IPS DF 6.9 (cell line): ENCODE measurements around the gene PTPMT1.

Experiments used
- DNase-seq: peaks from one replicate; pipeline ENCODE4 v3.0.0-alpha.2; 2013; ENCODE audit warnings: low read depth, low spot score
- H3K27ac ChIP-seq: one replicate; pipeline ENCODE4 v1.5.1; 2013; ENCODE audit warnings: low read length, control low read depth
- H3K27me3 ChIP-seq: 2 replicates; pipeline ENCODE4 v1.6.1; 2013; ENCODE audit warnings: mild to moderate bottlenecking, low read length; ENCODE audit not compliant: control insufficient read depth, insufficient read depth
- H3K36me3 ChIP-seq: 2 replicates; pipeline ENCODE4 v1.6.1; 2013; ENCODE audit warnings: low read length; ENCODE audit not compliant: control insufficient read depth, insufficient read depth
- H3K4me1 ChIP-seq: 2 replicates; pipeline ENCODE4 v1.6.1; 2013; ENCODE audit warnings: low read length; ENCODE audit not compliant: control insufficient read depth, insufficient read depth
- H3K4me3 ChIP-seq: 2 replicates; pipeline ENCODE4 v1.5.1; 2013; ENCODE audit warnings: mild to moderate bottlenecking, low read length
- H3K9me3 ChIP-seq: 2 replicates; pipeline ENCODE4 v1.6.1; 2013; ENCODE audit warnings: low read length, inconsistent platforms; ENCODE audit not compliant: control insufficient read depth, insufficient read depth
- WGBS: extraction: QIAGEN DNeasy Blood & Tissue Kit; methylation state at CpG from one replicate; pipeline ENCODE4 v1.1.7; 2013; ENCODE audit warnings: mixed read lengths, missing lambda C conversion rate; ENCODE audit not compliant: insufficient read length, insufficient coverage; 5-methylcytosine and 5-hydroxymethylcytosine counted together

Gene PTPMT1

GRCh38 chr11:47578524-47579494 is 13.4 kb downstream of the PTPMT1 start, which contains the start of the genes KBTBD4 and NDUFS3:
TSS of gene KBTBD4 (minus strand) at chr11:47578970. CDS start at chr11:47578951, 19 bp downstream.
TSS of gene NDUFS3 (plus strand) at chr11:47579074. CDS start at chr11:47579092, 18 bp downstream.
- 0 out of 2 replicates have a peak, but pooled peaks cover 3% of the 10 kb centered on the region for H3K4me1 ChIP-seq
- H3K27me3 ChIP-seq = no peaks in the 10 kb centered on the region
- WGBS = no CpG with 5 or more reads among the region's 72 CpGs
- DNase-seq = peak; percentile 79
- H3K36me3 ChIP-seq = peaks cover 16% of the 10 kb centered on the region; the same call in 1 of the 2 replicates
- no peak within 1 kb of the TSS for H3K27ac ChIP-seq
- H3K4me3 ChIP-seq = peak within 1 kb of the TSS; percentile 90
- no peaks in the 10 kb centered on the region for H3K9me3 ChIP-seq

DNA sequence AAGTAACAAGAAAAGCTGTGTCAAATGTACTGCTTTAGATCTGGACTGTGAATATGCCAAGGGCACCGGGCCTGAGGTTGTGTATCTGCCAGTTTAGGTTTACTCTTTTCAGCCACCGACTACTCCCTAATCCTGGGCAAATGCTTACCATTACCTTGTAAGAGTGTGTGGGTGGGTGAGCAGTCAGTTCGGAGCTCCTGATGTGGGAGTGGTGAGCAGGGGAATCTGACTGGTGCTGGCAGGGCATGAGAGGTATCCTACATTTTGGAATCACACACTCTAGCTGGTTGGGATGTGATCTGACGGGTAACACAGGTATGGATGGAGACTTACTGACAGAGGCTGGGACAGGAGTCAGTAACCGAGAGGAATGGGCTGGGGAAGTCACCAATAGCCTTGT is 18.4 kb downstream of the PTPMT1 start:
- no peak overlapping the region for H3K27ac ChIP-seq
- H3K4me3 ChIP-seq = no peak overlapping the region
- H3K4me1 ChIP-seq = 0 out of 2 replicates have a peak, but pooled peaks cover 3% of the 10 kb centered on the region
- no peaks in the 10 kb centered on the region for H3K9me3 ChIP-seq
- no peak for DNase-seq
- no CpG with 5 or more reads among the region's 5 CpGs for WGBS
- H3K27me3 ChIP-seq = no peaks in the 10 kb centered on the region
- H3K36me3 ChIP-seq = peaks cover 21% of the 10 kb centered on the region; the same call in 1 of the 2 replicates

- no peak within 1 kb of the TSS for H3K27ac ChIP-seq
- no peak within 1 kb of the TSS for H3K4me3 ChIP-seq
- no peaks in the 10 kb centered on the region; the same call in 1 of the 2 replicates for H3K27me3 ChIP-seq
- peaks cover 3% of the 10 kb centered on the region; the same call in 1 of the 2 replicates for H3K4me1 ChIP-seq
- no CpG with 5 or more reads among the region's 12 CpGs for WGBS
- no peaks in the 10 kb centered on the region for H3K9me3 ChIP-seq
- DNase-seq = no peak
- H3K36me3 ChIP-seq = peaks cover 18% of the 10 kb centered on the region; the same call in 1 of the 2 replicates
These were observed 20.9 kb downstream of the PTPMT1 start, which contains the start of gene FAM180B for GRCh38 chr11:47586098-47586855. TSS of gene FAM180B (plus strand) at chr11:47586678. CDS start at chr11:47586769, 91 bp downstream.

DNA sequence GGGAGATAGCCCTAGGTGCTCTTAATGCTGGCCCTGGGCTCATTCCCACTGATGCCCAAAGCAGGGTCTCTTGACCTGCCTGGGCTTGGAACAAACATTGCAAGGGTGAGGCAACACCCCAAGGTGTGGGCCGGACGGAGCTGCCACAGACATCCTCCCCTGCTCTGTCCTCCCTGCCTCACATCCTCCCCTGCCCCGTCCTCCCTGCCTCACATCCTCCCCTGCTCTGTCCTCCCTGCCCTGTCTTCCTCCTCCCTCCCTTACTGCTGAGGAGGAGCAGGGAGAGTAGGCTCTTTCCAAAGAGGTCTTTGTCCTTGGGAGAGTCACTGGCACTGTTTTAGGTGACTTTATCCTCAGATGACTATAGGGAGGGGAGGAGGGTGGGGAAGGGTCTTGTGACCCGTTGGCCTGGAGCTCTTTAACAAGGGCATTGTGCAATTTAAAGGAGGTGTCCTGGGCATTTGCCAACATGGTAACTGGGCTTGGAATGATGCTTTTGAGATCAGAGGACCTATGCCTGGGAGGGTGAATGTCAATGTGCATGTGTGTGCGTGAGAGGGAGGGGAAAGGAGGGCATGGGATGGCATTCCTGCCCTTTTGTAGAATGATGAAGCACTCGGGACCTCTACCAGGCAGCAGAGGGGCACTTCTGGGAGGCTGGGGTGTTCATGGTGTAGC is 21.8 kb downstream of the PTPMT1 start:
- no CpG with 5 or more reads among the region's 6 CpGs for WGBS
- no peak overlapping the region for H3K4me3 ChIP-seq
- H3K27ac ChIP-seq = no peak overlapping the region
- H3K4me1 ChIP-seq = peaks cover 3% of the 10 kb centered on the region; the same call in 1 of the 2 replicates
- H3K9me3 ChIP-seq = no peaks in the 10 kb centered on the region
- peaks cover 12% of the 10 kb centered on the region; the same call in 1 of the 2 replicates for H3K36me3 ChIP-seq
- no peak for DNase-seq
- H3K27me3 ChIP-seq = peaks cover under 1% of the 10 kb centered on the region; the same call in 1 of the 2 replicates

DNA sequence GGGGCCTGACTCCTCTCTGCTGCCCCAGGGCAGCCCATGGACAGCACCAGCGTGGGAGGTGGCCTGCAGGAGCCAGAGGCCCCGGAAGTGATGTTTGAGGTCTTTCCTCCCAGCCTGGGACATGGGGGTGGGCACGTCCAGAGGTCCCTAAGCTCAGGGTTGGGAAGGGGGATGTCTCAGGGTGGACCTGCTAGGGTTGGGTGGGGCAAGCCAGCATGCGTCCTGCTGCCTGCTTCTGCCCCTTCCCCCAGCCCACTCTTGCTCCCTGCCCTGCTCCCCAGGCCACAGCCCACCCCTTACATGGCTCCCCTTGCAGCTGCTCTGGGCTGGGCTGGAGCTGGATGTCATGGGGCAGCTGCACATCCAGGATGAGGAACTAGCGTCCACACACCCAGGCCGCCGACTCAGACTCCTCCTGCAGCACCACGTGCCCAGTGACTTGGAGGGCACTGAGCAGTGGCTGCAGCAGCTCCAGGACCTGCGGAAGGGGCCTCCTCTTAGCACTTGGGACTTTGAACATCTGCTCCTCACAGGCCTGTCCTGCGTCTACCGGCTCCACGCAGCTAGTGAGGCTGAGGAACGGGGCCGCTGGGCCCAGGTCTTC is 22.4 kb downstream of the PTPMT1 start:
- no CpG with 5 or more reads among the region's 14 CpGs for WGBS
- H3K9me3 ChIP-seq = no peaks in the 10 kb centered on the region
- peaks cover 3% of the 10 kb centered on the region; the same call in 1 of the 2 replicates for H3K4me1 ChIP-seq
- peaks cover 7% of the 10 kb centered on the region; the same call in 1 of the 2 replicates for H3K27me3 ChIP-seq
- peaks cover 11% of the 10 kb centered on the region; the same call in 1 of the 2 replicates for H3K36me3 ChIP-seq
- no peak overlapping the region for H3K27ac ChIP-seq
- no peak overlapping the region for H3K4me3 ChIP-seq
- no peak for DNase-seq

- Histone ChIP-seq H3K9me3 (no peaks in the 10 kb centered on the region), H3K36me3 (0 out of 2 replicates have a peak, but pooled peaks cover 3% of the 10 kb centered on the region), H3K4me3 (no peak overlapping the region), H3K27me3 (peaks cover 17% of the 10 kb centered on the region; the same call in 1 of the 2 replicates), H3K27ac (no peak overlapping the region), H3K4me1 (peaks cover 3% of the 10 kb centered on the region; the same call in 1 of the 2 replicates)
- DNase-seq = no peak
- WGBS = no CpG with 5 or more reads among the region's 11 CpGs
These were observed 23.7 kb downstream of the PTPMT1 start for GRCh38 chr11:47589118-47589517.

GRCh38 chr11:47589584-47589976 is 24.2 kb downstream of the PTPMT1 start:
- Histone ChIP-seq H3K4me1 (peaks cover 3% of the 10 kb centered on the region; the same call in 1 of the 2 replicates), H3K27ac (no peak overlapping the region), H3K27me3 (peaks cover 20% of the 10 kb centered on the region; the same call in 1 of the 2 replicates), H3K9me3 (no peaks in the 10 kb centered on the region), H3K36me3 (no peaks in the 10 kb centered on the region), H3K4me3 (peak overlapping the region; percentile 15; the same call in 1 of the 2 replicates)
- no peak for DNase-seq
- WGBS = no CpG with 5 or more reads among the region's 51 CpGs

GRCh38 chr11:47589977-47590861 is 24.8 kb downstream of the PTPMT1 start:
- Histone ChIP-seq H3K27ac (no peak overlapping the region), H3K9me3 (no peaks in the 10 kb centered on the region), H3K36me3 (no peaks in the 10 kb centered on the region), H3K4me1 (peaks cover 3% of the 10 kb centered on the region; the same call in 1 of the 2 replicates), H3K27me3 (peaks cover 25% of the 10 kb centered on the region; the same call in 1 of the 2 replicates), H3K4me3 (peak overlapping the region; percentile 15; the same call in 1 of the 2 replicates)
- no peak for DNase-seq
- no CpG with 5 or more reads among the region's 122 CpGs for WGBS
